Stimulated activated CD4-positive, alpha-beta T cell treated with anti-CD3 and anti-CD28 coated beads, Interleukin-15, amount 100 ng/mL, for 48 hours (primary cell): ENCODE measurements around the gene ARHGAP26.

ENCODE experiments used
- DNase-seq, 2 donors: peaks; one replicate each; pipeline ENCODE4 v3.0.0-alpha.2; 2020; ENCODE audit warnings: low read depth in 2 of 2

ARHGAP26 gene

DNA sequence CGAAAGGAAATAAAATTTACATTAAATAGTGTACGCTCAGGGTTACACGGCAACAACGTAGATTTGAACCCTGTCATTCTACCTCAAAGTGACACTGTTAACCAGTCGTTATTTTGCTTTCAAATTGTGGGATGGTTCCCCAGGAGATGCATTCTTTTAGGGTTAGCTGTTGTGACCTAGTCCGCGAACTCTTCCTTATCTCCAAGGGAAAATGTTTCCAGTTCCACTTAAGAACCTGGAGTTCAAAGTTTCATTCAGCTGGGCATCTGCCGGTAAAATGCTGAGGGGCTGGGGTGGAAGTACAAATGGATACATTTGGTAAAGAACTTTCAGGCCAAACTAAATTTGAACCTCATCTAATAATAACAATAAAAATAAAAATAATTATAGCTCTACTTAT, 368.7 kb downstream of the ARHGAP26 start:
- DNase-seq, result no peak

GRCh38 chr5:143139585-143139984, 369.4 kb downstream of the ARHGAP26 start:
- no peak for DNase-seq

- DNase-seq, result no peak
Observed at GRCh38 chr5:143140492-143141203, 370.5 kb downstream of the ARHGAP26 start.

- no peak for DNase-seq
Observed at GRCh38 chr5:143141652-143142051, 371.5 kb downstream of the ARHGAP26 start.

DNA sequence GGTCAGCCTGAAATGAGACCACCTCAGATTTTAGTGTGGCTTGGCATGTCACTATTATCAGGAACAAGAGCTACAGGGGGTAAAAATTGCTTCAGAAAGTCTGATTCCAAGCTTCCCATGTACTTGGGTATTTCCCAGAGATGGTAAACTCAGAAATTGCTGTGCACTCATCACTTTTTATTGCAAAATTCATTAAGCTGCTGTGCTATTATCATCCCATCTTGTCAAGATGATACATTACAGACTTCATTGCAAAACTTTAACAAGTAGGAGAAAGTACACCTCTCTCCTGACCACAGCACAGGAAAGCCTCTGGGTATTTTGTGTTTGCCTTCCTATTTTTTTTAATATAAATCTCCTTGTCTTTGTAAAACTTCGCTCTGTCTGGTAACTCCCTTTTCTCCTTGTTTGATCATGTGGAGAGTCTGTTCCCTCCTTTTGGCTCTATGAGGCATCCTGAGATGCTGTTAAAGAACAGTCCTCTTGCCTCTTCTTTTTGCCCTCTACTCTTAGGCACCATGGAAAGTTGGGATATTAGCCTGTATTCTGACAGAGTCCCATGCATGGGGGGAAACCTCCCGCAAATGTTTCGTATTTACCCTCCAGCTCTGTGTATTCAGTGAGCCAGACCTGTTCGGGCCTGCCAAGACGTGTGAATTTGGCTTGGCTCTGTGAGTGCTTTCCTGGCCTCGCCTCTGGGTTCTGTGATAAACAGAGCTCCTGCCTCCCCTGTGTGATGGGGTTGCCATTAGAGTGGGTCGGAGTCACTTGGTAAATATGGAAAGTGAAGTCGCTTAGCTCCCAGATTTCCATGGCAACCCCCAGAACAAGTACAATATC, 372.6 kb downstream of the ARHGAP26 start:
- no peak for DNase-seq

DNA sequence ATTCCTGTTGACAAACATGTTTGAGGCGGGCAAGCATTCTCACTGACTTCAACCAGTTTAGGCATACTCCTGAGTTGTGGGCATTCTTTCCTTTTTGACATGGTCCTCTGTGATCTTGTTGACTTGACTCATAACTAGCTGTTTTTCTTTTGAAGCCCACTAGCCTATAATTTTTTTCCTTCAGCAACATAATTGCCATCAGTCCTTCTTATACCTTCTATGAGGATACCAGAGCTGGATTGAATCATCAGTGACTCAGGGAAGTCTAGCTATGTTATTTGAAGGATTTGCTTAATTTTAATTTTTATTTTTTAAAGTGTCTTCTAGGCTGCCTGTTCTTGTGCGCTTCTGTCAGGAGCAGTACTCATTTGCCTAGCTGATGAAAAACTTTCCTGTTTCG, 373.8 kb downstream of the ARHGAP26 start:
- DNase-seq, result no peak

GRCh38 chr5:143145243-143146160, 375.3 kb downstream of the ARHGAP26 start:
- DNase-seq, result no peak

DNA sequence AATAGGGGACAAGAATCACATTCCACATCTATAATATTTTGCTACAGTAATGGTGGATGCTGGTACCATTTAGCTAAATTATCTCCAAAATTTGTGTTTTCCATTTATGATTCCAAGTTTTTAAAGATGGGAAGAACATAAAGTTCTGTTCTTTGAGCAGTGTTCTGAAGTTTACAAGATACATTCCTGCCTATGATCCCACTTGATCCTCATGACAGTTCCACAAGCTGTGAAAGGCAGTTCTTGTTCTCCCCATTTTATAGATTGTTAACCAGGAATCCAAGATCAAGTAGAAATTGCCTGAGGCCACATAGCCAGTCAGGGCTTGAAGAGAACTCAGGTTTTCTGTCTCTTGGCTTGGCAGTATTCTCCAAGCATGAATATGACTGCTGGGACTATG, 376.0 kb downstream of the ARHGAP26 start:
- no peak for DNase-seq

DNA sequence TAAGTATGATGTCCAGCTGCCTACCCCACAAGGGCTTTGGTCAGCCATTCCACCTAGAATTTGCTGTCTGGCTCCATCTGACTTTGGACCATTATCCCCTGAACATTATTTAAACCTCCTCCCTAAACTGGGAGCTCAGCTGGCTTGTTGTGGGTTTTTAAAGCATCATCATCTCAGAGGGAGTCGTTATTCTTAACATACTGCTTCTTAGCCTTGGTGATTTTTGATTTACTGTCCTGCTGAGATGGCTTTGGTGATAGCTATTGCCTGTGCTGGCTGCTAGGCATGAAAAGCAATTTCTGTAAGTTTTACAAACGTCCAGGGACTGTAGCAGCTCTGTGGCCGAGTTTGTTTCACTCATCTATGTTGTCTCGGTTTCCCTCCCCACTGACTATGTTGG, 377.2 kb downstream of the ARHGAP26 start:
- DNase-seq, result no peak

- DNase-seq, result no peak
Observed at GRCh38 chr5:143147902-143148301, 377.7 kb downstream of the ARHGAP26 start.

GRCh38 chr5:143148771-143149170, 378.6 kb downstream of the ARHGAP26 start:
- no peak for DNase-seq

- no peak for DNase-seq
Observed at GRCh38 chr5:143149759-143150158, 379.6 kb downstream of the ARHGAP26 start.

- DNase-seq, result no peak
Observed at GRCh38 chr5:143151056-143151700, 381.0 kb downstream of the ARHGAP26 start.

GRCh38 chr5:143152445-143152844, 382.3 kb downstream of the ARHGAP26 start:
- no peak for DNase-seq

DNA sequence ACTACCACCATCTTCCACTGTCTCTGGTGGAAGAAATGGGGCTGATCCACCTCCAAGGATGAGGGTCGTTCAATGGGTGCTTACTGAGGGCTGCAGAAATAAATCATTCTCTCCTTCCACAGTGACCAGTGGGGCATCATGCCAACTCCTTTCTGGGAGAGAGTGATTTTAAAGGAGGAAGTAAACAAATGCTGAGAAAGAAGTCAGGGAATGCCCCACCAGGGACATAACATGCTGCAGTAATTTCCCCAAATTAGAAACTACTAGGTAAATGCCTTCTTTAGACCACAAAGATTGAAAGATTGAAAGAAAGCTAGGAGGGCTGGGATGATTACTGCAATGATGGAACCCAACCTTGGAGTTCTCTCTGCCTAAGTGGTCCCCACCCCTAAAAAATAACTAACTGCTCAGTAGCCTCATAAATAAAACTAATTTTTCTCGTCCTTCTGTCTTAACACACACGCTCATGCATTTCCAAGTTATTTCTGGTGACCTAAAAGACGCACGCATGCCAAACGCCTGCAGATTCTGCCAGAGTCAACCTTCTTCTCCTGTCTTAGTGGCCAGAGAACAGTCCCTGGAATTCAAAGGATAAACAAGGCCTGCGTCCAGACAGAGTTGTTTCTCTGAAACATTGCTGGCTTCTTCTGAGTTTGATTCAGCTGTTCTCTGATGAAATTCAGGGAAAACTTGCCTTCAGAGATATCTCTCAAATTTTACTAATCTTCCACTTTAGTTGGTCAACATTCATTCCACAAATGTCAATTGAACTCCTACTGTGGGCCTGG, 383.3 kb downstream of the ARHGAP26 start:
- DNase-seq, result no peak

- DNase-seq, result no peak
Observed at GRCh38 chr5:143154510-143155370, 384.6 kb downstream of the ARHGAP26 start.

DNA sequence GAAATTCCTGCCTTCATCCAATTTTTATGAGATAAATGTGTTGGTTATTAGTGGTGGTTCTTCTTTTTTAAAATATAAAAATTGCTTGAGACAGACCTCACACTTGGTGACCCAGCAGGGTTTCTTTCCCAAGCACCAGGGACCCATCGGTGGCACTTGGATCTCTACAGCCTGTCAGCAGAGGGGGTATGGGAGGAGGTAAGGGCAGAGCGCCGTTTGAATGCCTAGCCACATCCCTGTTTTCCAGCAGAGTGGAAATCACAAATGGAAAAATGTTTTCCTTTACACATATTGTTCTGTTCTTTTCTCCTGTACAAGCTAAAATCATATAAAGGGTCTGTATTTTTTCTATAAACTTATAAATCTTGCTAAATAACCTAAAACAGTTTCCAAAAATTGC, 385.3 kb downstream of the ARHGAP26 start:
- no peak for DNase-seq

- no peak for DNase-seq
Observed at GRCh38 chr5:143156086-143156485, 385.9 kb downstream of the ARHGAP26 start.

DNA sequence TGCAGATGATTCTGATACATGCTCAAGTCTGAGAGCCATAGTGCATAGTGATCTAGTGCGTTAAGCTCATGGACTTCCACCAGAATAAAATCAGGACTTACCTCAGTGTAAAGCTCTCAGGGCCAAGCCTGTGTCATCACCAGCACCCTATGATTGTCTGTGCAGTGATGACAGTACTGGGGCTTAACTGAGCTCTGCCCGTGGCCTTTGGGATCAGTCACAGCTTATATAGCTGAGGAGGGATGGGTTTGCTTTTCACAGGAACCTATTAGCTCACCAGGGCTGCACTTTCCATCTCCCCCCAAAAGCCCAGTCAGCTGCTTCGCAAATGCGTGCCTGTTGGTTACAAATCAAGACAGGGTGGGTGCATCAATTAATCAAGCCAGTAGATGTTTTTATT, 386.4 kb downstream of the ARHGAP26 start:
- DNase-seq, result no peak

GRCh38 chr5:143159031-143159430, 388.9 kb downstream of the ARHGAP26 start:
- DNase-seq, result no peak
